GM11168 (cell line): Measurements from ENCODE around the gene TRERF1.
"Not testable (repeated sequence)": the region's sequence is repeated elsewhere in the genome, so short reads cannot be mapped to it uniquely, and the experiment has no call there.

ENCODE experiments used
- in situ Hi-C: fragments of 300-500 bp; cut with MboI; formaldehyde crosslinking; loops from one replicate; pipeline ENCODE4 v1.12.0; 2022; ENCODE audit warnings: low sequenced_read_pairs; ENCODE audit not compliant: unreplicated experiment

The TRERF1 gene

DNA sequence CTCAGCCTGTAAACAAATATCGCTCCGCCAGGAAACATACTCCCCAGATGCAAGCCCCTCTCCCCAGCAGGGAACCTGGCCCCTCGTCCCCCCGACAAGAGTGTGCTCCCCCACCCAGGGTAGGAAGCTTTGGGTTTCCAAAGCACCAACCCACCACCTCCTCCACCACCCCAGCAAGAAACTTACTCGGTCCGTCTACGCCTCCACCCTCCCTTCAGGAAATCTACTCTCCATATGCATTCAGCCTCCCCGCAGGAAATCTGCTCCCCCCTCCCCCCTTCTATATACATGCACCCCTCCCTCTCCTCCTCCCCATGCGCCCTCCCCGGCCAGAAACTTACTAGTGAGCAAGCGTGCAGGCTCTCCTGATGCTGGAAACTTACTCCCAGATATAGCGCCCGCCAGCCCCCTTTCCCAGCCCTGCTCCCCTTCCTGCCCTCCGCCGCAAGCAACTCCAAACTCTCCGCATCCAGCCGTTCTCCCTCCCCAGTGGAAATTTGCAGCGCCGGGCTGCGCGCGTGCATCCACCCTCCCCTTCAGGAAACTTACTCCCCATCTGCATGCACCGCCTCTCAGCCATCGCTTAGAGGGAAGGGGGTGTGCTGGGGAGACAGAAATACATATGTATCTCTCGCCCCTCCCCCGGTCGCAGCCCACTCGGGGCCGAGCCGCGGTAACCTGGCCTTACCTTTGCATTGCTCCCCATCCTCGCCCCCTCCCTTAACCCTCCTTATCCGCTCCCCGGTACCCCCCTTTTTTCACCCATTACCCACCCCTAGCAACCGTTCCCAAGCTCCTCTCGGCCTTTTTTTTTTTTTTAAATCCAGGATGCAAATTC, at the start of gene TRERF1:
TSS of gene TRERF1 (minus strand) at position 594 of the 838 bp plus-strand sequence. CDS start 182,336 bp downstream, outside the sequence.
- in situ Hi-C loops, result no loop called here

DNA sequence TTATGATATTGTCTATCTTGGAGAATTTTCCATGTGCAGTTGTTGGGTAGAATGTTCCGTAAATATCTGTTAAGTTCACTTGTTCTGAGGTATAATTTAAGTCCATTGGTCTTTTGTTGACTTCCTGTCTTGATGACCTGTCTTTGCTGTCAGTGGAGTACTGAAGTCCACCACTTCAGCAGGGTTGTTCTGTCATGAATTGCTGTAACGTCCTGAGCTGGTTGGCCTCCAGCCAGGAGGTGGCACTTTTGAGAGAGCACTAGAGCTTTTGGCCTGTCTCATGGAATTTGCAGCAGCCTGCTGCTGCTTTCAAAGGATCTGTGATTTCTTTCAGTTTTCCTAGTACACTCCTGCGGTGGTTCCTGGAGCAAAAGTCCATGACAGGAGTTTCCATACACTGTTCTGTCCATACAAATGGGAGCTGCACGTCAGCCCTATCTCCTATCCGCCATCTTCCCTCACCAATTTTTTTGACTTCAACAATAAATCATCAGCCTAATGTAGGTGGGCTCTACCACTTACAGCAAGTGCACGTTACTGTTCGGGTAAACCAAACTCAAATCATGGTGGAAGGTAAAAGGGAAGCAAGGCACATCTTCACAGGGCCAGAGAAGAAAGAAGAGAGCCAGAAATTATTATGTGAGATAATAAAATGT, 46.9 kb upstream of the TRERF1 start:
- in situ Hi-C loops, result no loop called here

- in situ Hi-C loops, result no loop called here
These were observed 42.3 kb upstream of the TRERF1 start for GRCh38 chr6:42493914-42494539.

GRCh38 chr6:42488129-42488528, 36.4 kb upstream of the TRERF1 start:
- in situ Hi-C loops, result no loop called here

DNA sequence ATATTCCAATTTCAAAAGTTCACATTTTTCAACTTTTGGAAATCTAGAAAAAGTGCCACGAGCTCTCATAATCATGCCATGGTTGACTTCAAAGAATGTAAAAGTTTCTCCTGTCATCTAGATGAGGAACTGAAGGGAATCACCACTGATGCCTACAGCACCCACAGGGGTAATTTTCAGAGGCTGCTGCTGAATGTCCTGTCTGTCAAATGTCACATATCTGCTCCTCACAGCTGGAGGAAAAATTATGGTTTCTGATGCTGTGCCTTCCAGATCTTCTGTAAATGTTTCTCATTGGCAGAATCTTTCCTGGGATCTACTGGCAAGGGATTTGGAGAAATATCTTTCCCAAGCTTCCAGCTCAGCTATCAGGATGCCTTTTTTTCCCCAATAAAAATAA, 32.5 kb upstream of the TRERF1 start:
- in situ Hi-C loops, result no loop called here

- in situ Hi-C loops, result no loop called here
These were observed 30.4 kb upstream of the TRERF1 start for GRCh38 chr6:42482174-42482573.

GRCh38 chr6:42471714-42472113, 20.0 kb upstream of the TRERF1 start:
- in situ Hi-C loops, result no loop called here

GRCh38 chr6:42471142-42471541, 19.4 kb upstream of the TRERF1 start:
- in situ Hi-C loops, result no loop called here

DNA sequence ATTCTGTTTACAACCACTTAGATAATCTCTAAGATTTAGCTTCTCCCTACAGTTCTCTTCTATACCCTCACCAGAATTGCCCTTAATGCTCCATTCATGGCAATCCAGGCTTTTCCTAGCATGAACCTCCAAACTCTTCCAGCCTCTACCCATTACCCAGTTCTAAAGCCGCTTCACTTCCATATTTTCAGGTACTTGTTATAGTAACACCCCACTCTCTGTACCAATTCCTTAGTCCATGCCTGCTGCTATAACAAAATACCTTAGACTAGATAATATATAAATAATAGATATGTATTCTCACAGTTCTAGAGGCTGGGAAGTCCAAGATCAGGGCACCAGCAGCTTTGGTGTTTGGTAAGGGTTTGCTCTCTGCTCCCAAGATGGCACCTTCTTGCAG, 16.5 kb upstream of the TRERF1 start:
- in situ Hi-C loops, result no loop called here

DNA sequence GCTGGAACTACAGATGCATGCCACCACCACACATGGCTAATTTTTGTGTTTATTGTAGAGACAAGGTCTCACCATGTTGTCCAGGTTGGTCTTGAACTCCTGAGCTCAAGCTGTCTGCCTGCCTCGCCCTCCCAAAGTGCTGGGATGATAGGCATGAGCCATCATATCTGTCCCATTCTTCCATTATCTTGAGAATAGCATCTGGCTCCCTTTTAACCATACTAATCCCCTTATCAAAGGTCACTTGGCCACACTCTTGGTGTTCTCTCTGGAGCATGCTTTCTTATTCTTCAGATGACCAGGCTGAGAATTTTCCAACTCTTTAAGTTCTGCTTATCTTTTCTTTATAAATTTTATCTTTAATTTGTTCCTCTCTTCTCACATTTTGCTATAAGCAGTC, 15.9 kb upstream of the TRERF1 start:
- in situ Hi-C loops, result no loop called here

- in situ Hi-C loops, result not testable (repeated sequence)
These were observed 14.7 kb upstream of the TRERF1 start for GRCh38 chr6:42466470-42466869.

GRCh38 chr6:42462474-42462972, 10.8 kb upstream of the TRERF1 start:
- in situ Hi-C loops, result no loop called here

DNA sequence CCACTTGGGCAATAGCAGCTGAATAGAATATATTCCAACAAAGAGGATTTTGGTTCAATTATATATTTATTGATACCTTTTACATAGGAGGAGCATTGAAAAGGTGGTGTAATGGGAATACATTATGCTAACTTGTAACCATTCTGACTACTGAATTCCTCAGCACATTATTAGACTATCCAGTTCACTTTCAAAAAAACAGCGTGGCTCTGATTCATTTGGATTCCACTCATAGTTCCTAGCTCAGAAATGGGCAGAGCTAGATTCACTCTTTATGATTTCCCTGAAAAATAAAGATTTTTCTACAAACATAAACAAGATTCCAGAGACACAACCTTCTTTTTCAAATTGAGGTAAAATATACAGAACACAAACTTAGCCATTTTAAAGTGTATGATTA, 9.2 kb upstream of the TRERF1 start:
- in situ Hi-C loops, result no loop called here

DNA sequence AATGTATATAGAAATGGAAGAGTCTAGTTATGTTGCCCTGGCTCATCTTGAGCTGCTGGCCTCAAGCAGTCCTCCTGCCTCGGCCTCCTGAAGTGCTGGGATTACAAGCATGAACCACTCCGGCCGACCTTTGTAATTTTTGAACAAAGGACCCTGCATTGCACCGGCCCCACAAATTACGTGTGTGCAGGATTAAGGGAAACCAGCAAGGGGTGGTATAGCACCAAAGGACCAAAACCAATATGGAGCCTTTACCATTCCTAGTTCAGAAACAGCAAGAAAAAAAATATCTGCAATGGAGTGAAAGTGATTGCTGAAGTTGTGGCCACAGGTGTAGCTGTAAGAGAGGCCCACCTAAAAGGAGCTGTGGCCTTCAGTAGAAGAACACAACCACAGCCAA, 8.2 kb upstream of the TRERF1 start:
- in situ Hi-C loops, result no loop called here

DNA sequence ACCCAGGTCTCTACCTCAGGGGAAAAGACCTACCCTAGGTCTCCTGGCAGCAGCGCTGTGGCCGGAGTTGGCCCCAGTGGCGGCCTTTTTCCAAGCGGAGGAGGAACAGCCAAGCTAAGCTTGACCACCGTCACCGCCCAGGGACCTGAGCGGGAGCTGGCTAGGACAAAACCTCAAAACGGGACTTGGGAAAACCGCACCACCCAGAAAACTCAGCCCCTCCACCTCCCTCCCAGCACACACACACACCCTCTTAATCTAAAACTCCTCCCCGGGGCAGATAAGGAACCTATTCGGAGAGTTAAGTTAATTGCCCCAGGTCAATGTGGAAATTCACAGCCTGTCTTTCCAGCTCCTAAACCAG, 2.7 kb upstream of the TRERF1 start:
- in situ Hi-C loops, result no loop called here

DNA sequence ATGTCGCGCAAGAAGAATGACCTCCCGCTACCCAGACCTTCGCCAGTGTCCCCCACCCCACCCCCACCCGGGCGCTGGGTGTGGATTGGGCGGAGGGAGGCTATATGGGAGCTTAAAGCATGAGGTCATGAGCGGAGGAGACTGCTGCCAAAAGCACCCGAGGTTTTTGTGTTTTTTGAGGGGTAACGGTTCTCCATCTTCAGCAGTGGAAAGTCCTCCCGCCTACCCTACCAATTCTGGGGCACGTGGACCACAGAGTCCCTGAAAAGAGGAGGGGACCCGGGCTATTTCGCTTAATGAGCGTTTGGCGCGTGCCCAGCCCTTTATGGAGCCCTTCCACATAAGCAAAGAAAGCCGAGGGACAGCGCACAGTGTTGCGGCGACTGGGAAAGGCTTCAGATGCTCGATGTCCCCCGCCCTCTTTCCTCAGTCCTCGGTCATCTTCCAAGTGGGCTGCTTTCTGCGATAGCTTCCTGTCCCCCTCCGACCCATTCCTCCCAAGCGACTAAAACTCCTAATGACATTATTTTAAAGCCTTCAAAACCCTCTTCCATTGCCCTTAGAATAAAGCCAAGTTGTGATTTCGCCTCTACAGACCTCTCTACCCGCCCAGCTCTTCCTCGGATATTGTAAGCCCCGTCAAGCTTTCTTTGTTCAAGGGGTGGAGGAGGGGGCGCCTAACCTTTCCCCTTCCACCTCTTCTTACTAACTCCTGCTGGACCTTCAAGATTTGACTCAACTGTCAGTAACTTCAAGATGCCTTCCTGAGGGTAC, 2.1 kb upstream of the TRERF1 start:
- in situ Hi-C loops, result no loop called here

- in situ Hi-C loops, result no loop called here
These were observed 1.4 kb upstream of the TRERF1 start for GRCh38 chr6:42453031-42453653.

GRCh38 chr6:42452171-42453030, 675 bp upstream of the TRERF1 start:
- in situ Hi-C loops, result no loop called here
